ENCODE results near the gene MYH9.

The MYH9 gene

GRCh38 chr22:36258701-36259614 lies 128.8 kb downstream of the MYH9 start:
- CTCF ChIA-PET, result interaction anchor here (0.6 to 1.4 kb wide), 4 partner anchors 11 to 423 kb away, joined by 3 to 5 read pairs (median 4); no protein-coding TSS in a partner anchor
- H3K4me3 ChIP-seq (ENCODE audit: low read depth, low read length), result no peak overlapping the region
- peak; percentile 9; the same call in 1 of the 2 replicates for TF ChIP-seq ZIC2 (tag by site-specific recombination; IDR thresholded peaks at IDR 0.05)
- TF ChIP-seq ZNF837 (tag by site-specific recombination; IDR thresholded peaks at IDR 0.05), result no peak
- no peak for TF ChIP-seq ZNF610 (tag by site-specific recombination; IDR thresholded peaks at IDR 0.05; ENCODE audit: borderline replicate concordance)
- peak; percentile 86 for TF ChIP-seq SCRT2 (tag by site-specific recombination; IDR thresholded peaks at IDR 0.05)
- H3K27ac ChIP-seq (ENCODE audit: extremely low read depth, low read depth, low read length), result no peak overlapping the region
- POLR2A ChIA-PET, result no interaction called here
- no peaks in the 10 kb centered on the region for H3K36me3 ChIP-seq (ENCODE audit: control insufficient read depth in 2 of 2, insufficient read depth in 1 of 2, low read length in 2 of 2)
- no peaks in the 10 kb centered on the region for H3K4me1 ChIP-seq (ENCODE audit: control insufficient read depth, insufficient read depth, low read length)
- no peaks in the 10 kb centered on the region for H3K9me3 ChIP-seq (ENCODE audit: control insufficient read depth, insufficient read depth, low read depth, low read length)

GRCh38 chr22:36257948-36258670 lies 129.7 kb downstream of the MYH9 start:
- Histone ChIP-seq H3K36me3 (ENCODE audit: control insufficient read depth in 2 of 2, insufficient read depth in 1 of 2, low read length in 2 of 2) (no peaks in the 10 kb centered on the region), H3K4me3 (ENCODE audit: low read depth, low read length) (no peak overlapping the region), H3K4me1 (ENCODE audit: control insufficient read depth, insufficient read depth, low read length) (no peaks in the 10 kb centered on the region), H3K27ac (ENCODE audit: extremely low read depth, low read depth, low read length) (no peak overlapping the region), H3K9me3 (ENCODE audit: control insufficient read depth, insufficient read depth, low read depth, low read length) (no peaks in the 10 kb centered on the region)
- no peak for TF ChIP-seq ZNF324 (tag by site-specific recombination; IDR thresholded peaks at IDR 0.05)
- no peak for TF ChIP-seq ELK4 (IDR thresholded peaks at IDR 0.05; ENCODE audit: borderline replicate concordance, low read depth, low read length)
- no peak for TF ChIP-seq ZNF629 (tag by site-specific recombination; IDR thresholded peaks at IDR 0.05)
- no peak for TF ChIP-seq ZNF423 (tag by site-specific recombination; IDR thresholded peaks at IDR 0.05)
- TF ChIP-seq, protein P1, sequence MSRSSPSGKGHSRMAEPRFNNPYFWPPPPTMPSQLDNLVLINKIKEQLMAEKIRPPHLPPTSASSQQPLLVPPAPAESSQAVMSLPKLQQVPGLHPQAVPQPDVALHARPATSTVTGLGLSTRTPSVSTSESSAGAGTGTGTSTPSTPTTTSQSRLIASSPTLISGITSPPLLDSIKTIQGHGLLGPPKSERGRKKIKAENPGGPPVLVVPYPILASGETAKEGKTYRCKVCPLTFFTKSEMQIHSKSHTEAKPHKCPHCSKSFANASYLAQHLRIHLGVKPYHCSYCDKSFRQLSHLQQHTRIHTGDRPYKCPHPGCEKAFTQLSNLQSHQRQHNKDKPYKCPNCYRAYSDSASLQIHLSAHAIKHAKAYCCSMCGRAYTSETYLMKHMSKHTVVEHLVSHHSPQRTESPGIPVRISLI (tag by site-specific recombination; IDR thresholded peaks at IDR 0.05), result no peak
- no peak for TF ChIP-seq ZFP69B (tag by site-specific recombination; IDR thresholded peaks at IDR 0.05)
- no peak for TF ChIP-seq ZBTB17 (tag by site-specific recombination; IDR thresholded peaks at IDR 0.05)
- no peak for TF ChIP-seq YY2 (tag by site-specific recombination; IDR thresholded peaks at IDR 0.05)
- no peak for TF ChIP-seq IKZF3 (tag by site-specific recombination; IDR thresholded peaks at IDR 0.05)
- TF ChIP-seq, protein P2, sequence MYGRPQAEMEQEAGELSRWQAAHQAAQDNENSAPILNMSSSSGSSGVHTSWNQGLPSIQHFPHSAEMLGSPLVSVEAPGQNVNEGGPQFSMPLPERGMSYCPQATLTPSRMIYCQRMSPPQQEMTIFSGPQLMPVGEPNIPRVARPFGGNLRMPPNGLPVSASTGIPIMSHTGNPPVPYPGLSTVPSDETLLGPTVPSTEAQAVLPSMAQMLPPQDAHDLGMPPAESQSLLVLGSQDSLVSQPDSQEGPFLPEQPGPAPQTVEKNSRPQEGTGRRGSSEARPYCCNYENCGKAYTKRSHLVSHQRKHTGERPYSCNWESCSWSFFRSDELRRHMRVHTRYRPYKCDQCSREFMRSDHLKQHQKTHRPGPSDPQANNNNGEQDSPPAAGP (tag by site-specific recombination; IDR thresholded peaks at IDR 0.05), result no peak
- no peak for TF ChIP-seq ZNF311 (tag by site-specific recombination; IDR thresholded peaks at IDR 0.05; ENCODE audit: borderline replicate concordance)
- no peak for TF ChIP-seq ZNF514 (tag by site-specific recombination; IDR thresholded peaks at IDR 0.05)
- TF ChIP-seq, protein P3, sequence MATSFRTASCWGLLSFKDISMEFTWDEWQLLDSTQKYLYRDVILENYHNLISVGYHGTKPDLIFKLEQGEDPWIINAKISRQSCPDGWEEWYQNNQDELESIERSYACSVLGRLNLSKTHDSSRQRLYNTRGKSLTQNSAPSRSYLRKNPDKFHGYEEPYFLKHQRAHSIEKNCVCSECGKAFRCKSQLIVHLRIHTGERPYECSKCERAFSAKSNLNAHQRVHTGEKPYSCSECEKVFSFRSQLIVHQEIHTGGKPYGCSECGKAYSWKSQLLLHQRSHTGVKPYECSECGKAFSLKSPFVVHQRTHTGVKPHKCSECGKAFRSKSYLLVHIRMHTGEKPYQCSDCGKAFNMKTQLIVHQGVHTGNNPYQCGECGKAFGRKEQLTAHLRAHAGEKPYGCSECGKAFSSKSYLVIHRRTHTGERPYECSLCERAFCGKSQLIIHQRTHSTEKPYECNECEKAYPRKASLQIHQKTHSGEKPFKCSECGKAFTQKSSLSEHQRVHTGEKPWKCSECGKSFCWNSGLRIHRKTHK (tag by site-specific recombination; IDR thresholded peaks at IDR 0.05), result no peak
- ChIA-PET CTCF (no interaction called here), POLR2A (no interaction called here)

All from HEK293 (cell line).